Measurements from ENCODE around the gene GPR22.

DNA sequence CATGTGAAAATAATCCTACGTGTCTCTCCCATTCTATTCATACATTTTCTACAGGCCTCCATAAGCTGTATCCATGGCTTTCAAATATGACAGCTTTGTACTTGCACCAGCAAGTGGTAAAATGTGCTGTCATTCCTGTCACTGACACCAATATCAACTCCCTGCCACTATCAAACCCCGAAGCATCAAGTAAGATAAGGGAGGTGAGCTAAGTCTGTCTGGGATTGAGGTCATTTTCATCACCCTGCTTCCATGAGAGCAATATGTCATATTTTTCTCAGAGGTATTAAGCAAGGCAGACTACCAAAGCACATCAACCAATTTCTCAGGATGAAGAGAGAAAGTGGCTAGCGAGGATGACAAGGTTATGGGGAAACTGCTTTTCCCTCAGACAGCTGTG lies 11.1 kb downstream of the GPR22 start:
- TF ChIP-seq, protein P1, sequence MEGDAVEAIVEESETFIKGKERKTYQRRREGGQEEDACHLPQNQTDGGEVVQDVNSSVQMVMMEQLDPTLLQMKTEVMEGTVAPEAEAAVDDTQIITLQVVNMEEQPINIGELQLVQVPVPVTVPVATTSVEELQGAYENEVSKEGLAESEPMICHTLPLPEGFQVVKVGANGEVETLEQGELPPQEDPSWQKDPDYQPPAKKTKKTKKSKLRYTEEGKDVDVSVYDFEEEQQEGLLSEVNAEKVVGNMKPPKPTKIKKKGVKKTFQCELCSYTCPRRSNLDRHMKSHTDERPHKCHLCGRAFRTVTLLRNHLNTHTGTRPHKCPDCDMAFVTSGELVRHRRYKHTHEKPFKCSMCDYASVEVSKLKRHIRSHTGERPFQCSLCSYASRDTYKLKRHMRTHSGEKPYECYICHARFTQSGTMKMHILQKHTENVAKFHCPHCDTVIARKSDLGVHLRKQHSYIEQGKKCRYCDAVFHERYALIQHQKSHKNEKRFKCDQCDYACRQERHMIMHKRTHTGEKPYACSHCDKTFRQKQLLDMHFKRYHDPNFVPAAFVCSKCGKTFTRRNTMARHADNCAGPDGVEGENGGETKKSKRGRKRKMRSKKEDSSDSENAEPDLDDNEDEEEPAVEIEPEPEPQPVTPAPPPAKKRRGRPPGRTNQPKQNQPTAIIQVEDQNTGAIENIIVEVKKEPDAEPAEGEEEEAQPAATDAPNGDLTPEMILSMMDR (conservative IDR thresholded peaks at IDR 0.05): no peak
- no peak for TF ChIP-seq ZFX (IDR thresholded peaks at IDR 0.05)
